ENCODE data around the gene CAPN1. TPM values are rescaled to one million over a fixed set of nuclear protein-coding genes. Genes with fewer than 3 reads are reported as not detected.
"Not testable (repeated sequence)": the region's sequence is repeated elsewhere in the genome, so short reads cannot be mapped to it uniquely, and the experiment has no call there.

CAPN1 gene
- total and polyA plus RNA-seq, 2 of the 13 experiments (the other 11 are each of a cell fraction or from before 2014, with no cell fraction given) = 57.3 to 82.6 TPM

- no peak overlapping the region for H3K4me3 ChIP-seq (replicated peaks in 1 of 3; ENCODE audit: insufficient read depth in 1 of 3, low read depth in 2 of 3, low read length in 3 of 3)
- ATAC-seq = no peak
Observed at GRCh38 chr11:65243797-65244196, 62.1 kb downstream of the CAPN1 start.

GRCh38 chr11:65245046-65245445 is 63.3 kb downstream of the CAPN1 start:
- POLR2A ChIA-PET; FAIRE-seq; DNase-seq (ENCODE audit: low spot score); H3K4me3 ChIP-seq (replicated peaks in 1 of 3; ENCODE audit: insufficient read depth in 1 of 3, low read depth in 2 of 3, low read length in 3 of 3); H2AFZ ChIP-seq (ENCODE audit: low read length); BruUV-seq (replicated peaks); H3K36me3 ChIP-seq (replicated peaks in 1 of 2; ENCODE audit: control insufficient read depth in 1 of 2, insufficient read depth in 2 of 2, low read length in 2 of 2); H3K9ac ChIP-seq (ENCODE audit: insufficient read depth, low read depth, low read length); in situ Hi-C loops (cut with HindIII; ENCODE audit: extremely low pct_ligation_motif_present, low pct_unique_long_range_greater_than_20kb); CTCF ChIA-PET (ENCODE audit: low intra/inter-chr PET ratio, low total read pairs); H3K9me3 ChIP-seq (ENCODE audit: low read length); H3K4me2 ChIP-seq (ENCODE audit: low read depth, low read length); H3K27me3 ChIP-seq (ENCODE audit: control insufficient read depth in 1 of 2, insufficient read depth in 2 of 2, low read length in 2 of 2); ATAC-seq; intact Hi-C loops (cut with micrococcal nuclease; ENCODE audit: unreplicated experiment); H4K20me1 ChIP-seq (ENCODE audit: insufficient read depth, low read length); H3K79me2 ChIP-seq (ENCODE audit: insufficient read depth, low read length); H3K4me1 ChIP-seq (ENCODE audit: insufficient read depth, low read length); H3K27ac ChIP-seq (ENCODE audit: extremely low read length, insufficient read depth, low read length): not testable (repeated sequence)
- WGBS (ENCODE audit: low lambda C conversion rate) = 67% methylated on average over 8 of the region's 8 CpGs

More at GRCh38 chr11:65243797-65244196, 62.1 kb downstream of the CAPN1 start:
- peaks cover 6% of the 10 kb centered on the region; the same call in 1 of the 2 replicates for H3K4me1 ChIP-seq (ENCODE audit: insufficient read depth, low read length)
- no peaks in the 10 kb centered on the region for H4K20me1 ChIP-seq (ENCODE audit: insufficient read depth, low read length)
- H3K79me2 ChIP-seq (ENCODE audit: insufficient read depth, low read length) = no peaks in the 10 kb centered on the region
- CTCF ChIA-PET (ENCODE audit: low intra/inter-chr PET ratio, low total read pairs) = no interaction called here
- no peak overlapping the region for H3K9ac ChIP-seq (ENCODE audit: insufficient read depth, low read depth, low read length)
- no peaks in the 10 kb centered on the region; a peak in 1 of 5 replicates for H3K27me3 ChIP-seq (ENCODE audit: control insufficient read depth in 1 of 2, insufficient read depth in 2 of 2, low read length in 2 of 2)
- no peak overlapping the region for H2AFZ ChIP-seq (ENCODE audit: low read length)
- in situ Hi-C loops (cut with HindIII; ENCODE audit: extremely low pct_ligation_motif_present, low pct_unique_long_range_greater_than_20kb) (no loop called here), intact Hi-C loops (cut with micrococcal nuclease; ENCODE audit: unreplicated experiment) (no loop called here)
- DNase-seq (ENCODE audit: low spot score) (no peak), FAIRE-seq (no peak)
- WGBS (ENCODE audit: low lambda C conversion rate) = 39% methylated on average over 4 of the region's 4 CpGs
- TF ChIP-seq TOPORS (CRISPR knock-in tag; IDR thresholded peaks at IDR 0.05) (no peak), TFAP4 (IDR thresholded peaks at IDR 0.05; ENCODE audit: borderline replicate concordance, low read depth) (no peak), ATF3 (CRISPR knock-in tag; IDR thresholded peaks at IDR 0.05) (no peak), AGO1 (IDR thresholded peaks at IDR 0.05; ENCODE audit: low read depth, low read length, poor library complexity, severe bottlenecking) (no peak), MYPOP (CRISPR knock-in tag; IDR thresholded peaks at IDR 0.05) (no peak), ZNF569 (CRISPR knock-in tag; IDR thresholded peaks at IDR 0.05; ENCODE audit: borderline replicate concordance) (no peak), ZFP37 (CRISPR knock-in tag; IDR thresholded peaks at IDR 0.05; ENCODE audit: borderline replicate concordance) (no peak), ZNF703 (CRISPR knock-in tag; IDR thresholded peaks at IDR 0.05; ENCODE audit: borderline replicate concordance) (no peak), ZNF564 (CRISPR knock-in tag; IDR thresholded peaks at IDR 0.05) (no peak), RARG (CRISPR knock-in tag; IDR thresholded peaks at IDR 0.05; ENCODE audit: low read depth) (no peak), ZNF512 (CRISPR knock-in tag; IDR thresholded peaks at IDR 0.05) (no peak)
- POLR2A ChIA-PET = no interaction called here
- peaks cover 6% of the 10 kb centered on the region; the same call in 1 of the 2 replicates for H3K9me3 ChIP-seq (ENCODE audit: low read length)
- no peaks in the 10 kb centered on the region for H3K36me3 ChIP-seq (replicated peaks in 1 of 2; ENCODE audit: control insufficient read depth in 1 of 2, insufficient read depth in 2 of 2, low read length in 2 of 2)
- no TSS peak for BruUV-seq (replicated peaks)
- H3K4me2 ChIP-seq (ENCODE audit: low read depth, low read length) = no peak overlapping the region
- H3K27ac ChIP-seq (ENCODE audit: extremely low read length, insufficient read depth, low read length) = no peak overlapping the region
